Spleen (tissue), 11 donors: ENCODE measurements around the gene MUC21. TPM values are rescaled to one million over a fixed set of nuclear protein-coding genes. Genes with fewer than 3 reads are reported as not detected.
"Not testable (repeated sequence)": the region's sequence is repeated elsewhere in the genome, so short reads cannot be mapped to it uniquely, and the experiment has no call there.

Experiments used
- DNase-seq: peaks from one replicate; pipeline ENCODE4 v3.0.0-alpha.2; 2020
- H3K27ac ChIP-seq, 8 donors: fragments of 200-600 bp; sonication (generic) in 7 of 8; 1 replicate in 4 of 8; 2 replicates in 4 of 8; pipeline versions ENCODE4 v1.5.0 to v1.8.0; 2016 to 2021; ENCODE audit warnings: inconsistent platforms in 4 of 8, mild to moderate bottlenecking in 4 of 8, moderate library complexity in 1 of 8
- H3K27me3 ChIP-seq, 7 donors: fragments of 200-600 bp; sonication (generic) in 6 of 7; replicated peaks in 1 of 7; 1 replicate in 4 of 7; 2 replicates in 3 of 7; pipeline versions ENCODE4 v1.5.0 to v1.8.0; 2016 to 2021; ENCODE audit warnings: inconsistent platforms in 3 of 7, mild to moderate bottlenecking in 1 of 7
- H3K36me3 ChIP-seq, 6 donors: fragments of 200-600 bp; sonication (generic) in 5 of 6; 1 replicate in 4 of 6; 2 replicates in 2 of 6; pipeline versions ENCODE4 v1.5.0 to v1.8.0; 2016 to 2021; ENCODE audit warnings: inconsistent platforms in 2 of 6
- H3K4me1 ChIP-seq, 6 donors: fragments of 200-600 bp; sonication (generic) in 5 of 6; 1 replicate in 3 of 6; 2 replicates in 3 of 6; pipeline versions ENCODE4 v1.5.0 to v1.8.0; 2016 to 2021; ENCODE audit warnings: inconsistent platforms in 3 of 6
- H3K4me3 ChIP-seq, 8 donors: fragments of 200-600 bp; sonication (generic) in 7 of 8; 1 replicate in 4 of 8; 2 replicates in 4 of 8; pipeline versions ENCODE4 v1.5.0 to v1.8.0; 2016 to 2021; ENCODE audit warnings: inconsistent platforms in 4 of 8, mild to moderate bottlenecking in 4 of 8, moderate library complexity in 2 of 8
- H3K9me3 ChIP-seq, 8 donors: fragments of 200-600 bp; sonication (generic) in 7 of 8; 1 replicate in 4 of 8; 2 replicates in 4 of 8; pipeline versions ENCODE4 v1.5.0 to v1.8.0; 2016 to 2021; ENCODE audit warnings: inconsistent platforms in 4 of 8
- CTCF ChIP-seq, 11 experiments: fragments of 200-600 bp in 7 of 11; fragments of 450-650 bp in 4 of 11; sonication (generic) in 4 of 11; IDR thresholded peaks in 8 of 11; conservative IDR thresholded peaks in 3 of 11; 1 replicate in 7 of 11; 2 replicates in 4 of 11; pipeline versions ENCODE4 v1.4.0 to v1.8.0; 2016 to 2021; ENCODE audit warnings: antibody characterized with exemption in 11 of 11, inconsistent platforms in 4 of 11, mild to moderate bottlenecking in 1 of 11
- POLR2A ChIP-seq, 3 donors: fragments of 450-650 bp; IDR thresholded peaks; one replicate each; pipeline ENCODE4 v1.5.1; 2017; ENCODE audit warnings: antibody characterized with exemption in 3 of 3, mild to moderate bottlenecking in 1 of 3
- POLR2AphosphoS5 ChIP-seq, 3 donors: sonication (generic); formaldehyde crosslinking; IDR thresholded peaks; one replicate each; pipeline ENCODE4 v1.5.1; 2017; ENCODE audit warnings: antibody characterized with exemption in 3 of 3
- WGBS, 5 donors: extraction: QIAGEN DNeasy Blood & Tissue Kit in 3 of 5; methylation state at CpG; one replicate each; pipeline versions ENCODE4 v1.1.5 to v1.1.7; 2013 to 2018; 5-methylcytosine and 5-hydroxymethylcytosine counted together
- intact Hi-C: fragments of 100-400 bp; cut with DNase I; formaldehyde crosslinking; loops from one replicate; pipeline ENCODE4 v1.15.0; 2023; ENCODE audit warnings: low total_unique reads
- polyA plus RNA-seq, 3 donors: library from polyadenylated mRNA; stranded (reverse); fragments of 200-250 nt; gene quantifications; one replicate each; pipeline ENCODE4 v1.2.1, GENCODE V29; 2013
- total RNA-seq, 7 donors: library from RNA; depleted of rRNA in 3 of 7; stranded (reverse); fragments of >200 nt in 3 of 7; fragmentation: NEBNext Ultra II Directional in 4 of 7; extraction: Animal tissue kit (Norgen Biotek cat#: 25700) in 4 of 7; gene quantifications; one replicate each; pipeline versions ENCODE4 v1.1.0 to v1.2.1, GENCODE V29; 2016 to 2021
- donor health status: healthy with polysubstance abuse.
- donor health status: DM: no; HTN: no; CAD: no; lungs with moderate emphysema.
- donor health status: DM: no; HTN: no; CAD: no.
- donor health status: Bipolar disorder and iron deficiency.
- donor health status: healthy.
- donor health status: DM: no; HTN: no; CAD: no.
- donor health status: DM: yes; HTN: yes; CAD: no.

MUC21 gene
- total and polyA plus RNA-seq, 10 donors: 0.02 to 0.64 (median 0.05) TPM; not detected in 7

DNA sequence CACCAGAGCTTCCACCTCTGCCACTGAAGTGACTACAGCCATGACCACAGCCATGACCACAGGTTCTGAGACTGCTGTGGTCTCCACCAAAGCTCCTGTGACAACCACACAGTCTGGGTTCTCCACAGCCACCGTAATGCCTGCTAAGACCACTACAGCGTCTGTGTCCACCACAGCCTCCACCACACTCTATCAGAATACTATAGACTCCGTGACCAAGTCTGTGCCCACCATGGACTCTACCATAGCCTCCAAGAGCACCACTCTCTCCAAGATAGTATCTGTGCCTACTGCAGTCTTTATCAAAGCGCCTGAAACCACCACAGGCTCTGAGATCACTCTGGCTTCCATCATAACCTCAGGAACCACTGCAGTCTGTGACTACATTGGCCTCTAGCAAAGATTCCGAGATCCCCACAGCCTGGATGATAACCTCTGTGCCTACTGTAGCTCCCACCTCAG, 18.3 kb upstream of the MUC21 start:
- Histone ChIP-seq H3K4me3 (no peak overlapping the region), H3K36me3 (no peaks in the 10 kb centered on the region), H3K9me3 (no peaks in the 10 kb centered on the region), H3K27ac (no peak overlapping the region), H3K27me3 (no peaks in the 10 kb centered on the region), H3K4me1 (no peaks in the 10 kb centered on the region)
- TF ChIP-seq POLR2A (IDR thresholded peaks at IDR 0.05) (no peak), CTCF (IDR thresholded peaks at IDR 0.05 in 8 of 11, conservative IDR thresholded peaks at IDR 0.05 in 3 of 11) (no peak), POLR2AphosphoS5 (IDR thresholded peaks at IDR 0.05) (no peak)
- DNase-seq: no peak
- intact Hi-C loops: no loop called here
- 74 to 79% (median 78%) methylated on average over 5 of the region's 5 CpGs for WGBS, 5 donors

DNA sequence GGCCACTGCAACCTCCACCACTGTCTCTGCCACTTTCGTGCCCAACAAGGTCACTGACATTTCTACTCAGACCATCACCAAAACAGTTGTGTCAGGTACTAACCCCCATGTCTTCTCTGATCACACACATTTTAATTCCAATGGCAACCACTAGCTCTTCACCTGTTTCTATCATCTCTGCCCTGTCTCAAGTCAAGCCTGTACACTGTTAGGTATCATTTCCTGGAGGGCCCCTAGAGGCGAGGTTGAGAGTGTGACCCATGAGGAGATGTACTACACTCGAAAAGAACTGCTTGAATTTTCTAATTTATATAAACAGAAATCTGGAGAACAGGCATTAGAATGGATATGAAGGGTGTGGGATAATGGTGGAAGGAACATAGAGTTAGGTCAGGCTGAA, 17.4 kb upstream of the MUC21 start:
- H3K27me3 ChIP-seq: no peaks in the 10 kb centered on the region
- H3K27ac ChIP-seq: no peak overlapping the region
- intact Hi-C loops: no loop called here
- H3K4me3 ChIP-seq: no peak overlapping the region
- 57 to 80% (median 60%) methylated on average over 3 of the region's 3 CpGs for WGBS, 5 donors
- no peaks in the 10 kb centered on the region for H3K36me3 ChIP-seq
- H3K9me3 ChIP-seq: no peaks in the 10 kb centered on the region
- no peak for TF ChIP-seq POLR2AphosphoS5 (IDR thresholded peaks at IDR 0.05)
- no peak for TF ChIP-seq POLR2A (IDR thresholded peaks at IDR 0.05)
- TF ChIP-seq CTCF (IDR thresholded peaks at IDR 0.05 in 8 of 11, conservative IDR thresholded peaks at IDR 0.05 in 3 of 11): no peak
- H3K4me1 ChIP-seq: no peaks in the 10 kb centered on the region
- DNase-seq: no peak

- DNase-seq, intact Hi-C loops: not testable (repeated sequence)
- 81 to 92% (median 87%) methylated on average over 6 of the region's 6 CpGs for WGBS, 5 donors
Measured at GRCh38 chr6:30969171-30969570, 14.3 kb upstream of the MUC21 start.

GRCh38 chr6:30970946-30971345, 12.6 kb upstream of the MUC21 start:
- TF ChIP-seq CTCF (IDR thresholded peaks at IDR 0.05 in 8 of 11, conservative IDR thresholded peaks at IDR 0.05 in 3 of 11) (no peak), POLR2A (IDR thresholded peaks at IDR 0.05) (no peak), POLR2AphosphoS5 (IDR thresholded peaks at IDR 0.05) (no peak)
- H3K27me3 ChIP-seq: peaks cover 0 to 9% (median 0%) of the 10 kb centered on the region in 7 donors
- no peak overlapping the region for H3K27ac ChIP-seq
- intact Hi-C loops: no loop called here
- H3K4me3 ChIP-seq: no peak overlapping the region
- H3K9me3 ChIP-seq: no peaks in the 10 kb centered on the region
- 84 to 87% (median 86%) methylated on average over 5 of the region's 5 CpGs for WGBS, 5 donors
- no peaks in the 10 kb centered on the region for H3K4me1 ChIP-seq
- H3K36me3 ChIP-seq: no peaks in the 10 kb centered on the region
- DNase-seq: no peak

More at GRCh38 chr6:30969171-30969570, 14.3 kb upstream of the MUC21 start:
- not testable (repeated sequence) for H3K4me3 ChIP-seq, H3K4me1 ChIP-seq, H3K36me3 ChIP-seq, H3K27me3 ChIP-seq, H3K27ac ChIP-seq, H3K9me3 ChIP-seq

GRCh38 chr6:30972816-30973215, 10.7 kb upstream of the MUC21 start:
- no peak overlapping the region for H3K4me3 ChIP-seq
- DNase-seq: no peak
- H3K36me3 ChIP-seq: no peaks in the 10 kb centered on the region
- intact Hi-C loops: no loop called here
- WGBS, 5 donors: 91 to 99% (median 93%) methylated on average over 4 of the region's 4 CpGs
- peaks cover 0 to 9% (median 0%) of the 10 kb centered on the region in 7 donors for H3K27me3 ChIP-seq
- H3K4me1 ChIP-seq: no peaks in the 10 kb centered on the region
- H3K9me3 ChIP-seq: no peaks in the 10 kb centered on the region
- TF ChIP-seq CTCF (IDR thresholded peaks at IDR 0.05 in 8 of 11, conservative IDR thresholded peaks at IDR 0.05 in 3 of 11) (no peak), POLR2A (IDR thresholded peaks at IDR 0.05) (no peak), POLR2AphosphoS5 (IDR thresholded peaks at IDR 0.05) (no peak)
- no peak overlapping the region for H3K27ac ChIP-seq
